GM18498 (cell line): ENCODE data around the gene ANO2.

Experiments
- ATAC-seq: cut with Tn5 transposase; IDR thresholded peaks from one replicate; pipeline ENCODE4 v1.9.1; 2021; ENCODE audit warnings: mild to moderate bottlenecking, moderate library complexity; ENCODE audit not compliant: unreplicated experiment

The ANO2 gene

GRCh38 chr12:5921027-5921909 lies 23.8 kb downstream of the ANO2 start:
- ATAC-seq = no peak

- ATAC-seq = no peak
These were observed 28.2 kb downstream of the ANO2 start for GRCh38 chr12:5916785-5917290.

DNA sequence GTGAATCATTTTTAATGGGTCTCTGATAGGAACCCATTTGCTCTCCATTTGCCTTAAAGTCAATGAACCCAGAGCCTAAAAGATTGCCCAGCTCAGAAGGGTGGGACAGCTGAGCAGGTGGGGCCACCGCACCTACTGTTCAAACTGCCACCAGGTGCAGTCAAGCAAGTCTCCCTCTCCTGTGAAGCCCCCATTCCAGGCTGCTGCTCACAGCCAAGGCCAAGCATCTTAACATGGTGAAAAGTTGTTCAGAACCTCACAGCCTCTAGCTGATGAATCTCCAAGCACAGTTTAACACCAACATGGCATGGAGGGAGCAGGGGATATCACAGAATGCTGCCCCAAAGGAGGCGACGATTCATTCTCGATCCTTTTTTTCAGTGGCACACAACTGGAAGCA lies 29.5 kb downstream of the ANO2 start:
- no peak for ATAC-seq

DNA sequence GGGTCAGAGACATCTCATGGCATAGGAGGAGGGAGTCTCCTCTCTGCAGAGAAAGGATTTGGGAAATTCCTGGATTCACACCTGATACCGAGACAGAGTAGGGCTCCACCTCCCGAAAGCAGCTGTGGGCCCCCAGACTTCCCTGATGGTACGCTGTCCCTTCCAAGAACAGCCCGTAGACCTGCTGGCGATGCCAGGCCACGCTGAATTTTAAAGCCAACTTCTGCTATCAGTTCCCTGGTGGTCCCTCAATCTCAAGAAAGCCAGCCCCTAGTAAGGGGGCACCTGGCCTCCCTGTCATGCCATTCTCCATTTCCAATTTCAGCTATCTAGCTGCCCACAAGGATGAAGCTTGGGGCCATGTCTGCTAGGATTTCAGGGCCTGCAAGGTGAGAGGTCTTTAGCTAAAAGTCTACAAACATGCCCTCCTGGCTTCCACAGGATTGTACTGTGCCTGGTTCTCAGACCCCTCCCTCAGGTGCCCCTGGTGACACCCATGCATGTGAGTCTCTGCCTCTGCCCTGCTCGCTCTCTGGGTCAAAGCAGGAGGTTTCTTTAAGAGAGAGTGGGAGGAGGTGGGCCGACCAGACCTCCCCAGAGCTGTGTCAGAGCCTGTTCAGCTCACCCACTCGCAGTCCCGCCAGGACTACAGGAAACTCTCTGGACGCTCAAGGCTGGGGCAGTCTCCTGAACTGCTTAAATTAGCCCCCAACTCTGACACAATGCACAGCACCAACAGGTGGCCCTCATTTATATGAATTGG lies 30.5 kb downstream of the ANO2 start:
- ATAC-seq = no peak

- ATAC-seq = no peak
These were observed 31.7 kb downstream of the ANO2 start for GRCh38 chr12:5913387-5913786.

- ATAC-seq = no peak
These were observed 32.4 kb downstream of the ANO2 start for GRCh38 chr12:5912437-5913334.

GRCh38 chr12:5912011-5912410 lies 33.0 kb downstream of the ANO2 start:
- ATAC-seq = no peak

DNA sequence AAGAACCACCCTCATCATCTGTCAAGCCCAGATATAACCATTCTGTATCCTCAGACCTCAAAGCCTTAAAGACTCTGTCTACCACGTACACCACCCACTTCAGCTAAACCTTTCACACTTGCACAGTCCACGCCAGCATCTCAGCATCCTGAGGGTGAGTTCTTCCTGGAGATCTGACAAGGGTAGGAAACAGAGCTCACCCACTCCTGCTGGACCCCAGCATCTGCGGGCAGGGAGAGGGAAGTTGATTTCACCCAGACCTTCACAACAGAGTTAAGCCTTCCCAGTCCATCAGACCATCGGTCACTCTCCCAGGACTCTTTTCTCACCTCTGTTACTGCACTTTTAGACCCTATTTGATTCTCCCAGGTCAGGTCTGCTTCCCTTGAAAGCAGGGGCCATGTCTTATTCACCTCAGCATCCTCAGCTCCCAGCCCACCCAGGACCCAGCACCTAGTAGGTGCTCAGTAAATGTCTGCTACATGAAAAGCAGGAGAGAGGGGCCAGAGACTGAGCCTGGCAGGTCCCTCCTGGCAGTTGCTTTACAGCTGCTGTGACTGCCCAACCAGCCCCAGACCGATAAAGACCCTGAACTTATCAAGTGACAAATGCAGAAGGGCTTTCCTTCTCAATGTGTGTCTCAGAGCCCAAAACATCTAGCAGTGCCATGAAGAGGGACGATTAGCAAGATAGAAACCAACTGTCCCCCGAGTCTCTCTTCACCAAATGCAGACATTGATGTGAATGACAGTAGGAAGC lies 34.1 kb downstream of the ANO2 start:
- no peak for ATAC-seq

- no peak for ATAC-seq
These were observed 35.5 kb downstream of the ANO2 start for GRCh38 chr12:5909560-5909959.

DNA sequence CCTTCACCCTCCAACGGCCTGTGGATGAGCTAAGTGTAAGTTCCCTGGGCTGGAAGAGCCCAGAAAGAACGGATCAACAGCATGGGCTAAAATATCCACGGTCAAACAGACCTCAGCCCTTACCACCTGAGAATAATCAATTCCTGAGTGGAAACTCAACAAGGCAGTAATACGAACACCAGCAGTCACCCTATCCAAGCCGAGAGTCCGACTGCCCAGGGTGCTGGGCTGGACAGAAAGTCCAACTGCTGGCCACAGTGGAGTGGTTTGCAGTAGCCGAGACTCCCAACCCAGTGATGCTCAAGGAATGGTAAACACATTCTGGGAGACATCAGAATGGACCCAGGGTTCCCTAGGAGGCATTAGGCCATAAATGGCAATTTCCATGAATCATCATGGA lies 36.8 kb downstream of the ANO2 start:
- no peak for ATAC-seq

GRCh38 chr12:5907807-5908206 lies 37.3 kb downstream of the ANO2 start:
- no peak for ATAC-seq

GRCh38 chr12:5905757-5906156 lies 39.3 kb downstream of the ANO2 start:
- ATAC-seq = no peak

DNA sequence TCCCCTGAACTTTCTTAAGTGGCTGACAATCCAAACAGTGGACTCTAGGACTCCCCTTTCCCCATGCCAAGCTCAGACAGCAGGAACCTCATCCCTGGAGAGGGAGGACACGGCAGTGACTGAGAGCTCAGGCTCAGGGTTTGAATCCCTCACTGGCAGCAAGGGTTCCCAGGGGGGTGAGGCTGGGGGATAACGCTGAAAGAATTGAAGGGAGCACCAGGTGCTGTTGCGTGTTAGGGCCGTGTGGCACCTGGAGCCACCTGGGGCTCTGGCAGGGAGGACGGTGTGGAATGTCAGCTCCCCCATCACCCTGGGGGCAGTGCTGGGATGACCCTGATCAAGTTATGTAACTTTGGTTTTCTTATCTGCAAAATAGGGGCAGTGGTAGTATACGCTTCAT lies 40.1 kb downstream of the ANO2 start:
- no peak for ATAC-seq

- no peak for ATAC-seq
These were observed 40.6 kb downstream of the ANO2 start for GRCh38 chr12:5904441-5904840.

GRCh38 chr12:5902736-5903135 lies 42.3 kb downstream of the ANO2 start:
- no peak for ATAC-seq

- no peak for ATAC-seq
These were observed 43.6 kb downstream of the ANO2 start for GRCh38 chr12:5901416-5901815.

DNA sequence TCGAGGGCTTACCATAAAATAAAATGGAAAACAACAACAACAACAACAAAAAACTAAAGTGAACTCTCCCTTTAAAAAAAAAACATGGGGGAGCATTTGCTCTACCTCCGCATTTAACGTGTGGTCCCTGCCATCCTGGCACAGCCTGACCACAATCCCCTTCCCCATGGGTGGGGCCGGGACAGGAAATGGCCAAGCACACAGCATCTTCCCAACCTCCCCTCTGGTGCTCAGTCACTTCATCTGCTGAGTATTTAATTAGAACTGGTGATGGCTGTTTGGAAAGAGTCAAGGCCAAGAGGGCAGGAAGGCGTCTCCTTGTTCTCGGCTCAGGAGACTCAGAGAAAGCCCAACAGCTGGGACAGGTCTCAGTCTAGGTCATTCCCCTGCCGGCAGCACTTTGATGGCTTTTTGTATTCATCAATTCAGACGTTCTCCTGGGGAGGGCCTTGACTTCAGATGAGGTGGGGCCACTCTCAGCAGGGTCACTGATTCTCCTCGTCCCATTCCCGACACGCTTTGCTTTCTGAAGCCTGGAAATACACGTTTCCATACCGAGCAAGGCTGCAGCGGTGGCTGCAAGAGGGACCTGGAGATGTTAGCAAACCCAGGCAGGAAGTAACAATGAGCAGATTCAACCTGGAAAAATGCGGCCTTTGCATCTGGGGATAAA lies 44.4 kb downstream of the ANO2 start:
- no peak for ATAC-seq

DNA sequence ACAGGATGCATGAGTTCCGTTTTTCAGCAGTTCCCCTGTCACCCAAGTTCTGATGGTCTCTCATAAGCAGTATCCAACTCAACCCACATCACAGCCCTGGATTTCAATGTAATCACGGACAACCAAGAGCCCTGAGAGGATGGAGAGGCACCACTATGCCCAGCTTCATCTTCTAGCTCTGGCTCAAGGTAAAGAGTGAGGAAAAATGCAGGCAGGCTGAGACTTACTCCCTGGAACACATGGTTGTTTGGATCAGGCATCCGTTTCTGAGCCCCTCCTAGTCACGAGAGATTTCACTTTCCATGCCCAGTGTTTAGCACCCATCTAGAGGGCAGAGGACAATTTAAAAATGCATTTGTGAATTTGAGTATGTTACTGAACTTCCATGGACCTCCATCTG lies 45.0 kb downstream of the ANO2 start:
- no peak for ATAC-seq

DNA sequence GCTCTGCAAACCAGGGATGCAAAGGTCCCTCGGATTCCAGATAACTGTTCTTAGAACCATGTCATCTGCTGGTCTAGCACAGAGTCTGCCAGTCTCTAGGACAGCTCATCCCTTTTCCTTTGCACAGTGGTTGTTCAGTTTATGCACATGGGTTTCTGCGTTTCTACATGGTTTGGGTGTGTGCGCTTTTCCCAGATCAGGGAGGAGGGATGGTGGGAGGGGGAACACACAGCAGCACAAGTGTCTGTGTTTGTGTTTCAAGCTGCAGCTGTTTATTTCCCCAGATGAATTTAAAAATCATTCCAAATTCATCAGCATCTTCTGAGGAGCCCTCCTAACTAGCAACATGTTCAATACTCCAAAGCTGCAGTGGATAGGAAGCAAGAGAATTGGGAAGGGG lies 45.4 kb downstream of the ANO2 start:
- no peak for ATAC-seq

- no peak for ATAC-seq
These were observed 46.2 kb downstream of the ANO2 start for GRCh38 chr12:5898874-5899273.
